Muscle of back (tissue), 11 donors: ENCODE data around the gene KCNQ4. TPM values are rescaled to one million over a fixed set of nuclear protein-coding genes. Genes with fewer than 3 reads are reported as not detected.

Source experiments
- DNase-seq, 3 donors: peaks; one replicate each; pipeline versions ENCODE4 v3.0.0 to v3.0.0-alpha.2; 2013
- polyA plus RNA-seq, 10 donors: library from polyadenylated mRNA; unstranded; fragments of 120-200 nt; gene quantifications; one replicate each; pipeline ENCODE4 v1.2.1, GENCODE V29; 2013; ENCODE audit not compliant: insufficient read length in 10 of 10

The KCNQ4 gene
- polyA plus RNA-seq, 10 donors, result 5.4 to 33.5 (median 21.7) TPM

- no peak for DNase-seq
Measured at GRCh38 chr1:40838980-40839942, 55.7 kb downstream of the KCNQ4 start.

- no peak for DNase-seq
Measured at GRCh38 chr1:40839943-40840335, 56.4 kb downstream of the KCNQ4 start.

- DNase-seq, result no peak
Measured at GRCh38 chr1:40840526-40841323, 57.1 kb downstream of the KCNQ4 start.

GRCh38 chr1:40841602-40842001 is 58.0 kb downstream of the KCNQ4 start:
- no peak for DNase-seq

GRCh38 chr1:40842207-40842606 is 58.6 kb downstream of the KCNQ4 start:
- DNase-seq, result no peak

GRCh38 chr1:40842691-40843090 is 59.1 kb downstream of the KCNQ4 start:
- no peak for DNase-seq

- no peak for DNase-seq
Measured at GRCh38 chr1:40844079-40844478, 60.5 kb downstream of the KCNQ4 start.

- no peak for DNase-seq
Measured at GRCh38 chr1:40844887-40845878, 61.6 kb downstream of the KCNQ4 start.

GRCh38 chr1:40845895-40846294 is 62.3 kb downstream of the KCNQ4 start:
- DNase-seq, result no peak

- DNase-seq, result no peak
Measured at GRCh38 chr1:40847023-40847745, 63.6 kb downstream of the KCNQ4 start.

- peak; percentile 22 to 44 (median 41) for DNase-seq
Measured at GRCh38 chr1:40848530-40849189, 65.1 kb downstream of the KCNQ4 start.

- peak; percentile 39 to 84 (median 75) for DNase-seq
Measured at GRCh38 chr1:40849801-40850592, 66.4 kb downstream of the KCNQ4 start.

GRCh38 chr1:40851643-40852042 is 68.1 kb downstream of the KCNQ4 start:
- no peak for DNase-seq

- DNase-seq, result no peak
Measured at GRCh38 chr1:40853113-40853884, 69.7 kb downstream of the KCNQ4 start.

- DNase-seq, result no peak
Measured at GRCh38 chr1:40853885-40854170, 70.2 kb downstream of the KCNQ4 start.

- no peak for DNase-seq
Measured at GRCh38 chr1:40855513-40855912, 71.9 kb downstream of the KCNQ4 start.

- no peak for DNase-seq
Measured at GRCh38 chr1:40856116-40856515, 72.5 kb downstream of the KCNQ4 start.

GRCh38 chr1:40856656-40857302 is 73.2 kb downstream of the KCNQ4 start:
- DNase-seq, result no peak
